ENCODE data around the gene HIGD1C.
"Not testable (repeated sequence)": the region's sequence is repeated elsewhere in the genome, so short reads cannot be mapped to it uniquely, and the experiment has no call there.

Gene HIGD1C

DNA sequence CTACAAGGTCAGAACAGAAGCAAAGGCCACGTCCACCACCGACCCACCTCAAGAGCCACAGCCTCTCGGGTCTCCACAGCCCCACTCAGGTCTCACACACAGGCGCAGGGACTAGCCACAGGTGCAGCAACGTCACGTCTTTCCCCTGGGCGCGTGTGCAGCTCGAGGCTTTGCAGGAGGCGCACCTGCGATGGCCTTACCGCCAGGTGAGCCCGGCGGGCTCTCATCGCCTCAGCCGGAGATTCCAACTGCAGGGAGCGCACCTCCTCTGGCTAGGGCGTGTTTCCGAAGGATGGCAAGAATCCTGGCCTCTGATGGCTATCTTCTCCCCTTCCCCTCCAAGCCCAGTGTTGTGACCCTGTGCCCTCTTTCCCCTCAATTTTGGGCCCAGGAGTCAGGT is at the start of gene HIGD1C:
Gene HIGD1C (plus strand): TSS at position 35 of the 400 bp plus-strand sequence. CDS start 1,455 bp downstream, outside the sequence.
- TF ChIP-seq ZNF132 (tag by site-specific recombination; IDR thresholded peaks at IDR 0.05; ENCODE audit: borderline replicate concordance) (no peak), SP7 (tag by site-specific recombination; IDR thresholded peaks at IDR 0.05) (no peak), ZNF350 (tag by site-specific recombination; IDR thresholded peaks at IDR 0.05) (no peak), ZNF10 (tag by site-specific recombination; IDR thresholded peaks at IDR 0.05) (no peak), KLF16 (tag by site-specific recombination; IDR thresholded peaks at IDR 0.05) (no peak), ZNF623 (tag by site-specific recombination; IDR thresholded peaks at IDR 0.05) (no peak), YY2 (tag by site-specific recombination; IDR thresholded peaks at IDR 0.05) (no peak), BCL11B (tag by site-specific recombination; IDR thresholded peaks at IDR 0.05; ENCODE audit: low read depth) (no peak), ZNF157 (tag by site-specific recombination; IDR thresholded peaks at IDR 0.05) (no peak), ZNF341 (tag by site-specific recombination; IDR thresholded peaks at IDR 0.05; ENCODE audit: low read depth) (no peak)
- TF ChIP-seq, protein P1, sequence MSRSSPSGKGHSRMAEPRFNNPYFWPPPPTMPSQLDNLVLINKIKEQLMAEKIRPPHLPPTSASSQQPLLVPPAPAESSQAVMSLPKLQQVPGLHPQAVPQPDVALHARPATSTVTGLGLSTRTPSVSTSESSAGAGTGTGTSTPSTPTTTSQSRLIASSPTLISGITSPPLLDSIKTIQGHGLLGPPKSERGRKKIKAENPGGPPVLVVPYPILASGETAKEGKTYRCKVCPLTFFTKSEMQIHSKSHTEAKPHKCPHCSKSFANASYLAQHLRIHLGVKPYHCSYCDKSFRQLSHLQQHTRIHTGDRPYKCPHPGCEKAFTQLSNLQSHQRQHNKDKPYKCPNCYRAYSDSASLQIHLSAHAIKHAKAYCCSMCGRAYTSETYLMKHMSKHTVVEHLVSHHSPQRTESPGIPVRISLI (tag by site-specific recombination; IDR thresholded peaks at IDR 0.05) = no peak
- TF ChIP-seq, protein P2, sequence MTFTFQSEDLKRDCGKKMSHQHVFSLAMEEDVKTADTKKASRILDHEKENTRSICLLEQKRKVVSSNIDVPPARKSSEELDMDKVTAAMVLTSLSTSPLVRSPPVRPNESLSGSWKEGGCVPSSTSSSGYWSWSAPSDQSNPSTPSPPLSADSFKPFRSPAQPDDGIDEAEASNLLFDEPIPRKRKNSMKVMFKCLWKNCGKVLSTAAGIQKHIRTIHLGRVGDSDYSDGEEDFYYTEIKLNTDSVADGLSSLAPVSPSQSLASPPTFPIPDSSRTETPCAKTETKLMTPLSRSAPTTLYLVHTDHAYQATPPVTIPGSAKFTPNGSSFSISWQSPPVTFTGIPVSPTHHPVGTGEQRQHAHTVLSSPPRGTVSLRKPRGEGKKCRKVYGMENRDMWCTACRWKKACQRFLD (tag by site-specific recombination; IDR thresholded peaks at IDR 0.05) = no peak
- TF ChIP-seq, protein P3, sequence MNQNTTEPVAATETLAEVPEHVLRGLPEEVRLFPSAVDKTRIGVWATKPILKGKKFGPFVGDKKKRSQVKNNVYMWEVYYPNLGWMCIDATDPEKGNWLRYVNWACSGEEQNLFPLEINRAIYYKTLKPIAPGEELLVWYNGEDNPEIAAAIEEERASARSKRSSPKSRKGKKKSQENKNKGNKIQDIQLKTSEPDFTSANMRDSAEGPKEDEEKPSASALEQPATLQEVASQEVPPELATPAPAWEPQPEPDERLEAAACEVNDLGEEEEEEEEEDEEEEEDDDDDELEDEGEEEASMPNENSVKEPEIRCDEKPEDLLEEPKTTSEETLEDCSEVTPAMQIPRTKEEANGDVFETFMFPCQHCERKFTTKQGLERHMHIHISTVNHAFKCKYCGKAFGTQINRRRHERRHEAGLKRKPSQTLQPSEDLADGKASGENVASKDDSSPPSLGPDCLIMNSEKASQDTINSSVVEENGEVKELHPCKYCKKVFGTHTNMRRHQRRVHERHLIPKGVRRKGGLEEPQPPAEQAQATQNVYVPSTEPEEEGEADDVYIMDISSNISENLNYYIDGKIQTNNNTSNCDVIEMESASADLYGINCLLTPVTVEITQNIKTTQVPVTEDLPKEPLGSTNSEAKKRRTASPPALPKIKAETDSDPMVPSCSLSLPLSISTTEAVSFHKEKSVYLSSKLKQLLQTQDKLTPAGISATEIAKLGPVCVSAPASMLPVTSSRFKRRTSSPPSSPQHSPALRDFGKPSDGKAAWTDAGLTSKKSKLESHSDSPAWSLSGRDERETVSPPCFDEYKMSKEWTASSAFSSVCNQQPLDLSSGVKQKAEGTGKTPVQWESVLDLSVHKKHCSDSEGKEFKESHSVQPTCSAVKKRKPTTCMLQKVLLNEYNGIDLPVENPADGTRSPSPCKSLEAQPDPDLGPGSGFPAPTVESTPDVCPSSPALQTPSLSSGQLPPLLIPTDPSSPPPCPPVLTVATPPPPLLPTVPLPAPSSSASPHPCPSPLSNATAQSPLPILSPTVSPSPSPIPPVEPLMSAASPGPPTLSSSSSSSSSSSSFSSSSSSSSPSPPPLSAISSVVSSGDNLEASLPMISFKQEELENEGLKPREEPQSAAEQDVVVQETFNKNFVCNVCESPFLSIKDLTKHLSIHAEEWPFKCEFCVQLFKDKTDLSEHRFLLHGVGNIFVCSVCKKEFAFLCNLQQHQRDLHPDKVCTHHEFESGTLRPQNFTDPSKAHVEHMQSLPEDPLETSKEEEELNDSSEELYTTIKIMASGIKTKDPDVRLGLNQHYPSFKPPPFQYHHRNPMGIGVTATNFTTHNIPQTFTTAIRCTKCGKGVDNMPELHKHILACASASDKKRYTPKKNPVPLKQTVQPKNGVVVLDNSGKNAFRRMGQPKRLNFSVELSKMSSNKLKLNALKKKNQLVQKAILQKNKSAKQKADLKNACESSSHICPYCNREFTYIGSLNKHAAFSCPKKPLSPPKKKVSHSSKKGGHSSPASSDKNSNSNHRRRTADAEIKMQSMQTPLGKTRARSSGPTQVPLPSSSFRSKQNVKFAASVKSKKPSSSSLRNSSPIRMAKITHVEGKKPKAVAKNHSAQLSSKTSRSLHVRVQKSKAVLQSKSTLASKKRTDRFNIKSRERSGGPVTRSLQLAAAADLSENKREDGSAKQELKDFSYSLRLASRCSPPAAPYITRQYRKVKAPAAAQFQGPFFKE (tag by site-specific recombination; IDR thresholded peaks at IDR 0.05; ENCODE audit: borderline replicate concordance) = no peak
- TF ChIP-seq, protein P4, sequence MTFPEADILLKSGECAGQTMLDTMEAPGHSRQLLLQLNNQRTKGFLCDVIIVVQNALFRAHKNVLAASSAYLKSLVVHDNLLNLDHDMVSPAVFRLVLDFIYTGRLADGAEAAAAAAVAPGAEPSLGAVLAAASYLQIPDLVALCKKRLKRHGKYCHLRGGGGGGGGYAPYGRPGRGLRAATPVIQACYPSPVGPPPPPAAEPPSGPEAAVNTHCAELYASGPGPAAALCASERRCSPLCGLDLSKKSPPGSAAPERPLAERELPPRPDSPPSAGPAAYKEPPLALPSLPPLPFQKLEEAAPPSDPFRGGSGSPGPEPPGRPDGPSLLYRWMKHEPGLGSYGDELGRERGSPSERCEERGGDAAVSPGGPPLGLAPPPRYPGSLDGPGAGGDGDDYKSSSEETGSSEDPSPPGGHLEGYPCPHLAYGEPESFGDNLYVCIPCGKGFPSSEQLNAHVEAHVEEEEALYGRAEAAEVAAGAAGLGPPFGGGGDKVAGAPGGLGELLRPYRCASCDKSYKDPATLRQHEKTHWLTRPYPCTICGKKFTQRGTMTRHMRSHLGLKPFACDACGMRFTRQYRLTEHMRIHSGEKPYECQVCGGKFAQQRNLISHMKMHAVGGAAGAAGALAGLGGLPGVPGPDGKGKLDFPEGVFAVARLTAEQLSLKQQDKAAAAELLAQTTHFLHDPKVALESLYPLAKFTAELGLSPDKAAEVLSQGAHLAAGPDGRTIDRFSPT (tag by site-specific recombination; IDR thresholded peaks at IDR 0.05) = no peak
- H3K27ac ChIP-seq (ENCODE audit: extremely low read depth, low read depth, low read length) = no peak within 1 kb of the TSS
- H3K9me3 ChIP-seq (ENCODE audit: control insufficient read depth, insufficient read depth, low read depth, low read length) = no peaks in the 10 kb centered on the region
- H3K36me3 ChIP-seq (ENCODE audit: control insufficient read depth in 2 of 2, insufficient read depth in 1 of 2, low read length in 2 of 2) = no peaks in the 10 kb centered on the region
- POLR2A ChIA-PET = no interaction called here
- CTCF ChIA-PET = no interaction called here
- no peaks in the 10 kb centered on the region for H3K4me1 ChIP-seq (ENCODE audit: control insufficient read depth, insufficient read depth, low read length)
- H3K4me3 ChIP-seq (ENCODE audit: low read depth, low read length) = no peak within 1 kb of the TSS

DNA sequence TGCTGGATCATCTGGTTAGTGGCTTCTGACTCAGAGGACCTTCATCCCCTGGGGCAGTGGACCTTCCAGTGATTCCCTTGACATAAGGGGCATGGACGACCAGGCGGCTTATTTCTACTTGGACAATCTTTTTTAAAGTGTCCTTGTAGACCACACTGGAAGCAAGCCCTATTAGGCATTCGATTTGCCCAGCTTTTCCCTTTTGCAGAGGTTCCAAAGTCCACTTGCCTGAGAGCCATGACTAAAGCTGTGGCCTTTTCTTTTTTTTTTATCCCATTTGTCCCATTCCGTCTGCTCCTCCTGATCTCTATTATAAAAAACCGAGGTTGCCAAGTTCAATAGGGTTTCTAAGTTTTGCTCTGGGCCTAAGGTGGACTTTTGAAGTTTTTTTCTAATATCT is 43.9 kb upstream of the HIGD1C start:
- CTCF ChIA-PET; H3K36me3 ChIP-seq (ENCODE audit: control insufficient read depth in 2 of 2, insufficient read depth in 1 of 2, low read length in 2 of 2); H3K4me3 ChIP-seq (ENCODE audit: low read depth, low read length); H3K27ac ChIP-seq (ENCODE audit: extremely low read depth, low read depth, low read length); H3K4me1 ChIP-seq (ENCODE audit: control insufficient read depth, insufficient read depth, low read length); H3K9me3 ChIP-seq (ENCODE audit: control insufficient read depth, insufficient read depth, low read depth, low read length); POLR2A ChIA-PET: not testable (repeated sequence)
